Naive thymus-derived CD8-positive, alpha-beta T cell (primary cell): ENCODE data around the gene FAM118A. TPM values are rescaled to one million over a fixed set of nuclear protein-coding genes. Genes with fewer than 3 reads are reported as not detected.
"Not testable (repeated sequence)": the region's sequence is repeated elsewhere in the genome, so short reads cannot be mapped to it uniquely, and the experiment has no call there.

Experiments used
- ATAC-seq, 2 donors: fragments of 150-1000 bp; cut with Tn5 transposase in 1 of 2; sonication (Bioruptor Pico), chemical (Tn5 transposase) in 1 of 2; 1 replicate in 1 of 2; 2 replicates in 1 of 2; pipeline ENCODE4 v1.10.0; 2021; ENCODE audit warnings: mild to moderate bottlenecking in 2 of 2, moderate library complexity in 2 of 2
- POLR2A ChIA-PET: fragments of 350-600 bp; sonication (Branson Sonifier 250); formaldehyde crosslinking; loops from one replicate; lab custom pipeline; 2021; ENCODE audit warnings: antibody characterized with exemption; lab: Charles Lee
- DNase-seq, 10 donors: peaks; one replicate each; pipeline versions ENCODE4 v3.0.0 to v3.0.0-alpha.2; 2020 to 2022
- H3K27ac Mint-ChIP-seq, 10 donors: one replicate each; pipeline ENCODE4 v1.8.0; 2020 to 2022; ENCODE audit warnings: mild to moderate bottlenecking in 10 of 10, mixed read lengths in 10 of 10, moderate library complexity in 4 of 10, inconsistent platforms in 1 of 10
- H3K27me3 Mint-ChIP-seq, 5 donors: one replicate each; pipeline ENCODE4 v1.8.0; 2021 to 2022; ENCODE audit warnings: mixed read lengths in 5 of 5
- H3K36me3 Mint-ChIP-seq, 3 donors: one replicate each; pipeline ENCODE4 v1.8.0; 2020 to 2022; ENCODE audit warnings: mixed read lengths in 3 of 3, mild to moderate bottlenecking in 2 of 3, inconsistent platforms in 1 of 3
- H3K4me1 Mint-ChIP-seq, 4 donors: one replicate each; pipeline ENCODE4 v1.8.0; 2021 to 2022; ENCODE audit warnings: mixed read lengths in 4 of 4
- H3K4me3 Mint-ChIP-seq, 10 donors: one replicate each; pipeline ENCODE4 v1.8.0; 2020 to 2022; ENCODE audit warnings: mild to moderate bottlenecking in 10 of 10, mixed read lengths in 10 of 10, moderate library complexity in 6 of 10, inconsistent platforms in 1 of 10
- H3K9me3 Mint-ChIP-seq, 9 donors: one replicate each; pipeline ENCODE4 v1.8.0; 2020 to 2022; ENCODE audit warnings: mixed read lengths in 9 of 9, mild to moderate bottlenecking in 3 of 9, inconsistent platforms in 1 of 9, moderate library complexity in 1 of 9
- polyA plus RNA-seq, 3 donors: library from polyadenylated mRNA; unstranded; fragments of 300-500 nt; fragmentation: Illumina TruSeq; gene quantifications; one replicate each; pipeline ENCODE4 v1.2.3, GENCODE V29; 2021
- total RNA-seq, 8 experiments: library from RNA in 2 of 8; stranded (reverse) in 2 of 8; gene quantifications; one replicate each; pipeline ENCODE4 v1.2.3 and lab custom pipeline; 2021 to 2026

Gene FAM118A
- total and polyA plus RNA-seq, 5 experiments from 2014 or later, result 33.2 to 88.5 (median 67.8) TPM

DNA sequence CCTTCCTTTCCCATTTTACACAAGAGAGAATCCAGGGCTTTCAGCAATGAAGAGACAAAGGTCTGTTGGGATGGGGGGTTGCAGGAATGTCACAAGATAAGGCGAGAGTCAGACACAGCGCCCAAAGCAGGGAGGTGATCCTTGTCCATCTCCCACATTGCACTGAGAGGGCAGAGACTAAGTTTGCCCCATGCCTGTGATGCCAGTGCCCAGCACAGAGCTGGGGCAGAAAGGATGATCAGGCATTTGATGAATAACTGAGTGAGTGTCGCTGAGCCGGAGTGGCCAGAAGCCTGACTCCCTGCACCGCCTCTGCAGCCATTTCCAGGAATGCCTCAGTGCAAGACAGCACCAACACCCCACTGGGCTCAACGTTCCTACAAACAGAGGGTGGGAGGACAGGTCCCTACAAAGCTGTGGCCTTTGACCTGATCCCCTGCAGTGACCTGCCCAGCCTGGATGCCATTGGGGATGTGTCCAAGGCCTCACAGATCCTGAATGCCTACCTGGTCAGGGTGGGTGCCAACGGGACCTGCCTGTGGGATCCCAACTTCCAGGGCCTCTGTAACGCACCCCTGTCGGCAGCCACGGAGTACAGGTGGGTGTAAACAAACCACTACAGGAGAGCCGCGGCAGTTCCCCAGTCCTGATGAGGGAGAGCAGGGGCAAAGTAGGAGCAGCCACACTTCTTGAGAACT, 22.7 kb upstream of the FAM118A start:
- Mint-ChIP-seq H3K36me3 (no peaks in the 10 kb centered on the region), H3K4me1 (peaks cover 5 to 30% (median 7%) of the 10 kb centered on the region in 4 donors), H3K9me3 (no peaks in the 10 kb centered on the region), H3K27me3 (peaks cover 3 to 11% (median 4%) of the 10 kb centered on the region in 5 donors), H3K4me3 (no peak overlapping the region), H3K27ac (peak overlapping the region in 2 of 10 donors; percentile 50 to 60)
- no peak for DNase-seq
- no peak for ATAC-seq
- POLR2A ChIA-PET, result interaction anchor here (0.6 to 1.4 kb wide), 3 partner anchors 10 to 1446 kb away, joined by 3 read pairs; no protein-coding TSS in a partner anchor

DNA sequence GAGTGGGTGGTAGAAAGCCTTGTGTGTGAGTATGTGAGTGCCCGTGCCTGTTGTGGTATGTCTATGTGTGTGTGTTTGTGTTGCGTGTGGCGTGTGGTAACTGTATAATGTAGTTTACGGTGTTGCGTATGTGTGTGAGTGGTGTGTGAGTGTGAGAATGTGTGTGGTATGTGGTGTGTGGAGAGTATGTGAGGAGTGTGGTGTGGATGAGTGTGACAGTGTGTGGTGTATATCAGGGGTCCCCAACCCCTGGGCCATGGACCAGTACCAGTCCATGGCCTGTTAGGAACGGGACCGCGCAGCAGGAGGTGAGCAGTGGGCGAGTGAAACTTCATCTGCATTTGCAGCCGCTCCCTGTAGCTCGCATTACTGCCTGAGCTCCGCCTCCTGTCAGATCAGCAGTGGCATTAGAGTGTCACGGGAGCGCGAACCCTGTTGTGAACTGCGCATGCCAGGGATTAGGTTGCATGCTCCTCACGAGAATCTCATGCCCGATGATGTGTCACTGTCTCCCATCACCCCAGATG, 19.3 kb upstream of the FAM118A start:
- H3K27ac Mint-ChIP-seq, result no peak overlapping the region
- no peak overlapping the region for H3K4me3 Mint-ChIP-seq
- DNase-seq (no peak), ATAC-seq (no peak)
- no peaks in the 10 kb centered on the region for H3K36me3 Mint-ChIP-seq
- peaks cover 2 to 34% (median 2%) of the 10 kb centered on the region in 4 donors for H3K4me1 Mint-ChIP-seq
- POLR2A ChIA-PET, result no interaction called here
- H3K27me3 Mint-ChIP-seq, result no peaks in the 10 kb centered on the region
- H3K9me3 Mint-ChIP-seq, result no peaks in the 10 kb centered on the region

- ATAC-seq (no peak), DNase-seq (no peak)
- POLR2A ChIA-PET, result no interaction called here
These were observed 18.4 kb upstream of the FAM118A start for GRCh38 chr22:45291061-45291930.

GRCh38 chr22:45291931-45292290, 17.8 kb upstream of the FAM118A start:
- Mint-ChIP-seq H3K36me3 (no peaks in the 10 kb centered on the region), H3K4me3 (no peak overlapping the region), H3K4me1 (peaks cover 6 to 33% (median 16%) of the 10 kb centered on the region in 4 donors), H3K27ac (no peak overlapping the region), H3K27me3 (no peaks in the 10 kb centered on the region), H3K9me3 (no peaks in the 10 kb centered on the region)
- ATAC-seq, result no peak
- no peak for DNase-seq
- POLR2A ChIA-PET, result no interaction called here

More at GRCh38 chr22:45291061-45291930, 18.4 kb upstream of the FAM118A start:
- no peak overlapping the region for H3K27ac Mint-ChIP-seq
- no peaks in the 10 kb centered on the region for H3K9me3 Mint-ChIP-seq
- no peaks in the 10 kb centered on the region for H3K27me3 Mint-ChIP-seq
- H3K36me3 Mint-ChIP-seq, result no peaks in the 10 kb centered on the region
- no peak overlapping the region for H3K4me3 Mint-ChIP-seq
- H3K4me1 Mint-ChIP-seq, result peaks cover 2 to 33% (median 10%) of the 10 kb centered on the region in 4 donors

DNA sequence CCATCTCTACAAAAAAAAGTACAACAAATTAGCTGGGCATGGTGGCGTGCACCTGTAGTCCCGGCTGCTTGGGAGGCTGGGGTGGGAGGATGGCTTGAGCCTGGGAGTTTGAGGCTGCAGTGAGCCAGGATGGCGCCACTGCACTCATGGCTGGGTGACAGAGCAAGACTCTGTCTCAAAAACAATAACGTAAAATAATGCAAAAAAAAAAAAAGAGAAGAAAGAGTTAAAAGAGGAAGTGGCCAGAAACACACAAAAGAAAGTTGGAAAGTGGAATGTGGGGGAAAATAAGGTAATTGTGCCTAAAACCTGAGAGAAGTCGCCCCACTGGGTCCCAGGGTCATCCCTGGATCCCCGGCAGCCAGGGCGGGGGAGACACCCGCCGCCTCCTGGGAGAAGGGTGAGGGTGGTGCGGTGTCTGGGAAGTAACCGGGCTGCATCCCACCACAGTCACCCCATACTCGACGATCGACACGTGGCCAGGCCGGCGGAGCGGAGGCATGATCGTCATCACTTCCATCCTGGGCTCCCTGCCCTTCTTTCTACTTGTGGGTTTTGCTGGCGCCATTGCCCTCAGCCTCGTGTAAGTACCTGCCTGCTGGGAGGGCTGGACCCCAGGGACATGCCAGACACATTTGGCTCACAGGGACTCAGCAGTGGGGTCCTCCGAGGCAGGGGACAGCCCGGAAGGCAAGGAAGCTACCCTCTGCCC, 16.8 kb upstream of the FAM118A start:
- Mint-ChIP-seq H3K27me3 (no peaks in the 10 kb centered on the region), H3K36me3 (no peaks in the 10 kb centered on the region), H3K4me1 (peaks cover 6 to 34% (median 21%) of the 10 kb centered on the region in 4 donors), H3K27ac (peak overlapping the region in 4 of 10 donors; percentile 11 to 52 (median 42)), H3K9me3 (no peaks in the 10 kb centered on the region), H3K4me3 (no peak overlapping the region)
- POLR2A ChIA-PET, result no interaction called here
- DNase-seq, result no peak
- no peak for ATAC-seq

GRCh38 chr22:45294030-45294429, 15.7 kb upstream of the FAM118A start:
- H3K27ac Mint-ChIP-seq, result peak overlapping the region in 5 of 10 donors; percentile 2 to 86 (median 52)
- H3K9me3 Mint-ChIP-seq, result no peaks in the 10 kb centered on the region
- DNase-seq (no peak), ATAC-seq (no peak)
- POLR2A ChIA-PET, result interaction anchor here (0.7 kb wide), 1 partner anchor 20 kb away, joined by 4 read pairs; no protein-coding TSS in a partner anchor
- no peaks in the 10 kb centered on the region for H3K27me3 Mint-ChIP-seq
- H3K36me3 Mint-ChIP-seq, result no peaks in the 10 kb centered on the region
- peaks cover 10 to 33% (median 30%) of the 10 kb centered on the region in 4 donors for H3K4me1 Mint-ChIP-seq
- H3K4me3 Mint-ChIP-seq, result peak overlapping the region in 1 of 10 donors; percentile 60

DNA sequence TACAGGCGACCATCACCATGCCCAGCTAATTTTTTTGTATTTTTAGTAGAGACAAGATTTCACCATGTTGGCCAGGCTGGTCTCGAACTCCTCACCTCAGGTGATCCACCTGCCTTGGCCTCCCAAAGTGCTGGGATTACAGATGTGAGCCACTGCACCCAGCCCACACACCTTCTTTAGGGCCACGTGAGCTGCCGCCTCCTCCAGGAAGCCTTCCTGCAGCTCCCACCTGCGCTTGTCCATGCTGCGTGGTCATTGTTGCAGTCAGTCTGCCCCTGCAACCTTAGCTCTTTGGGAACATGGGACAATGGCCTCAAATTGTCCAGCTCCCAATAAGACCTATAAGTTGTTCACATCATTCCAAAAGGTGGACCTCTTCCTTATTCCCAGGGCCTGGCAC, 14.7 kb upstream of the FAM118A start:
- H3K36me3 Mint-ChIP-seq, H3K4me3 Mint-ChIP-seq, ATAC-seq, H3K27me3 Mint-ChIP-seq, DNase-seq, H3K9me3 Mint-ChIP-seq: not testable (repeated sequence)
- Mint-ChIP-seq H3K27ac (peak overlapping the region in 5 of 10 donors; percentile 3 to 90 (median 56)), H3K4me1 (peaks cover 15 to 40% (median 36%) of the 10 kb centered on the region in 4 donors)
- POLR2A ChIA-PET, result interaction anchor here (0.7 to 4.0 kb wide), 2 partner anchors 14 to 1281 kb away, joined by 3 to 48 read pairs; partner anchors contain the start of gene FAM118A

DNA sequence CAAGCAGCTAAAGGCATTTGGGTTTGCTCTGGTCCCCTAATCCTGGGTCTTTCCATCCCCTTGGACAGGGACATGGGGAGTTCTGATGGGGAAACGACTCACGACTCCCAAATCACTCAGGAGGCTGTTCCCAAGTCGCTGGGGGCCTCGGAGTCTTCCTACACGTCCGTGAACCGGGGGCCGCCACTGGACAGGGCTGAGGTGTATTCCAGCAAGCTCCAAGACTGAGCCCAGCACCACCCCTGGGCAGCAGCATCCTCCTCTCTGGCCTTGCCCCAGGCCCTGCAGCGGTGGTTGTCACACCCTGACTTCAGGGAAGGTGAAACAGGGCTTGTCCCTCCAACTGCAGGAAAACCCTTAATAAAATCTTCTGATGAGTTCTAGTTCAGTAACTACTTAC, 14.2 kb upstream of the FAM118A start:
- no peak for DNase-seq
- H3K36me3 Mint-ChIP-seq, result no peaks in the 10 kb centered on the region
- no peaks in the 10 kb centered on the region for H3K27me3 Mint-ChIP-seq
- H3K4me3 Mint-ChIP-seq, result no peak overlapping the region
- peaks cover 15 to 40% (median 36%) of the 10 kb centered on the region in 4 donors for H3K4me1 Mint-ChIP-seq
- no peak for ATAC-seq
- peak overlapping the region in 8 of 10 donors; percentile 35 to 95 (median 90) for H3K27ac Mint-ChIP-seq
- POLR2A ChIA-PET, result interaction anchor here (4.0 kb wide), 1 partner anchor 14 kb away, joined by 48 read pairs; the partner anchor contains the start of gene FAM118A
- H3K9me3 Mint-ChIP-seq, result no peaks in the 10 kb centered on the region

- POLR2A ChIA-PET, result interaction anchor here (0.5 to 4.0 kb wide), 9 partner anchors 8 to 716 kb away, joined by 3 to 48 read pairs (median 4); partner anchors contain the start of gene FAM118A
- no peaks in the 10 kb centered on the region for H3K27me3 Mint-ChIP-seq
- H3K36me3 Mint-ChIP-seq, result no peaks in the 10 kb centered on the region
- DNase-seq, result peak; percentile 17 to 82 (median 55)
- peak overlapping the region; percentile 15 to 81 (median 64) for H3K4me3 Mint-ChIP-seq
- H3K4me1 Mint-ChIP-seq, result peaks cover 15 to 40% (median 36%) of the 10 kb centered on the region in 4 donors
- no peaks in the 10 kb centered on the region for H3K9me3 Mint-ChIP-seq
- ATAC-seq, result peak; percentile 97 to 98
- H3K27ac Mint-ChIP-seq, result peak overlapping the region; percentile 87 to 96 (median 91)
These were observed 13.0 kb upstream of the FAM118A start for GRCh38 chr22:45296628-45297297.

- POLR2A ChIA-PET, result interaction anchor here (0.5 to 2.7 kb wide), 5 partner anchors 10 to 584 kb away, joined by 3 to 17 read pairs (median 3); partner anchors contain the start of gene FAM118A
- peaks cover 15 to 40% (median 33%) of the 10 kb centered on the region in 4 donors for H3K4me1 Mint-ChIP-seq
- H3K9me3 Mint-ChIP-seq, result no peaks in the 10 kb centered on the region
- peak overlapping the region; percentile 36 to 91 (median 67) for H3K27ac Mint-ChIP-seq
- H3K27me3 Mint-ChIP-seq, result no peaks in the 10 kb centered on the region
- H3K4me3 Mint-ChIP-seq, result no peak overlapping the region
- H3K36me3 Mint-ChIP-seq, result no peaks in the 10 kb centered on the region
- DNase-seq, result no peak
- no peak for ATAC-seq
These were observed 10.7 kb upstream of the FAM118A start for GRCh38 chr22:45298934-45299505.

- Mint-ChIP-seq H3K4me1 (peaks cover 9 to 19% (median 13%) of the 10 kb centered on the region in 4 donors), H3K27ac (peak overlapping the region in 3 of 10 donors; percentile 32 to 73 (median 67)), H3K27me3 (no peaks in the 10 kb centered on the region), H3K9me3 (no peaks in the 10 kb centered on the region), H3K4me3 (no peak overlapping the region), H3K36me3 (no peaks in the 10 kb centered on the region)
- POLR2A ChIA-PET, result interaction anchor here (0.6 to 0.7 kb wide), 2 partner anchors 11 to 31 kb away, joined by 3 to 6 read pairs; no protein-coding TSS in a partner anchor
- no peak for DNase-seq
- ATAC-seq, result no peak
These were observed 7.0 kb upstream of the FAM118A start for GRCh38 chr22:45302751-45303150.
